Measurements from ENCODE around the gene RTP5.
"Not testable (repeated sequence)": the region's sequence is repeated elsewhere in the genome, so short reads cannot be mapped to it uniquely, and the experiment has no call there.

Gene RTP5

DNA sequence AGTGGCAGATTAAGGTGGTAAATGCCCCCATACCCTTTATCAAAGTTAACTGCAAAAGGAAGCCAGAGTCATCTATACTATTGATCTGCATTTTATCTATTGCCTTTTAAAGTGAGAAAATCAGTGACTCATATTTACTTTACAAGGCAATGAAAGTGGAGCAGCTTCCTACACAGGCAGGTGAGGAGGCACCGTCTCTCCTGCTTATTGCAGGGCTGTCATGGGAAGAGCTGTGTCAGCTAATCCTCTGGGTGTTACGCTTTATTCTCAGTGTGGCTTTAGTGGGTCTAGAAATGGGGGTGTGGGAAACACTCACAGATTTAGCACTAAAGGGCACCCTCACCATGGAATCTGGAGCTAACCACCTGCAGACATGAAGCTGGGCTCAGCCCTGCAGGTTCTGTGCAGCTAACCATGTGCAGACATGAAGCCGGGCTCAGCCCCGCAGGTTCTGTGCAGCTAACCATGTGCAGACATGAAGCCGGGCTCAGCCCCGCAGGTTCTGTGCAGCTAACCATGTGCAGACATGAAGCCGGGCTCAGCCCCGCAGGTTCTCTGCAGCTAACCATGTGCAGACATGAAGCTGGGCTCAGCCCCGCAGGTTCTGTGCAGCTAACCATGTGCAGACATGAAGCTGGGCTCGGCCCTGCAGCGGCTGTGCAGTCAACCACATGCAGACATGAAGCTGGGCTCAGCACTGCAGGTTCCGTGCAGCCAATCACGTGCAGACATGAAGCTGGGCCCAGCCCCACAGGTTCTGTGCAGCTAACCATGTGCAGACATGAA lies 53.5 kb downstream of the RTP5 start:
- DNase-seq (ENCODE audit: low read depth in 3 of 3), result not testable (repeated sequence)
